Fibroblast of villous mesenchyme (primary cell): ENCODE data around the gene NOL9. TPM values are rescaled to one million over a fixed set of nuclear protein-coding genes. Genes with fewer than 3 reads are reported as not detected.
A peak's percentile ranks its signal among the peaks of the same experiment; 100 is the strongest.

Source experiments
- DNase-seq: peaks from one replicate; pipeline ENCODE4 v3.0.0-alpha.2; 2010; ENCODE audit warnings: low read depth
- H3K4me3 ChIP-seq: 2 replicates; pipeline ENCODE4 v1.5.1; 2011; ENCODE audit warnings: low read depth, mild to moderate bottlenecking, low read length
- CTCF ChIP-seq: IDR thresholded peaks from 2 replicates; pipeline ENCODE4 v1.5.1; 2012; ENCODE audit warnings: low read depth, mild to moderate bottlenecking, low read length; ENCODE audit not compliant: insufficient read depth
- total RNA-seq: library from RNA; depleted of rRNA; stranded (reverse); fragments of >200 nt; gene quantifications from 2 replicates; pipeline ENCODE4 v1.2.3, GENCODE V29; 2012

Gene NOL9
- total RNA-seq, 1 donor, result 39.3 TPM

- no peak for DNase-seq
- no peak overlapping the region for H3K4me3 ChIP-seq
- no peak for TF ChIP-seq CTCF
Measured at GRCh38 chr1:6501279-6501813, 53.0 kb downstream of the NOL9 start.

DNA sequence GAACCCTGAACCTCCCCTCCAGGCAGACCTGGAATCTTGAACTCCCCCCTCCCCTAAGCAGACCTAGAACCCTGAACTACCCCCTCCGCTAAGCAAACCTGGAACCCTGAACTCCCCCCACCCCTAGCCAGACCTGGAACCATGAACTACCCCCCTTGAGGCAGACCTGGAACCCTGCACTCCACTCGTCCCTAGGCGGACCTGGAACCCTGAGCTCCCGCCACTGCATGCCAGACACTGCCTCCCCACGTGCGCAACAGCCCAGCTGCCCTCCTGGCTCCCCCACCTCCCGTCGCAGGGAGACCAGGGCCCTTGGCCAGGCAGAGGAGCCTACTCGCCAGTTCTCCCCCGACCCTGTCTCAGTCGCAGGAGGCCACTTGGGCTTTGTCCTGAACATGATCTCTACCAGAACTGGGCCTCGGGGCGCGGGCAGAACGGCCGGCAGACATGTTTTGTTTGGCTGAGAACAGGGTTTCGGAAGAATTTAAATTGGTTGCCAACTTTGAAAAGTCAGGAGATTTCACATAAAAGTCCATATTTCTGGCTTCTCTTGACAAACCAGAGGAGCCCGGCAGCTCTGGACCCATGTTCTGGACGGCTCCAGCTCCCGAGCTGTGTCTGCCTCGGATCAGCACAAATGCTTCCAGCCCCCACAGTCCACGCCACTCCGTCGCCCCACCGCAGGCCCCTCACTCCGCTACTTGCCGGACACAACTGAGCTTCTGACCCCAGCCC lies 53.6 kb downstream of the NOL9 start:
- no peak for TF ChIP-seq CTCF
- DNase-seq, result no peak
- H3K4me3 ChIP-seq, result no peak overlapping the region

GRCh38 chr1:6499296-6499695 lies 55.0 kb downstream of the NOL9 start:
- no peak for TF ChIP-seq CTCF
- no peak overlapping the region for H3K4me3 ChIP-seq
- no peak for DNase-seq

GRCh38 chr1:6498576-6499111 lies 55.7 kb downstream of the NOL9 start:
- no peak for TF ChIP-seq CTCF
- DNase-seq, result peak; percentile 39
- no peak overlapping the region for H3K4me3 ChIP-seq

- DNase-seq, result no peak
- H3K4me3 ChIP-seq, result peak overlapping the region; percentile 69
- no peak for TF ChIP-seq CTCF
Measured at GRCh38 chr1:6497867-6498575, 56.3 kb downstream of the NOL9 start.

- TF ChIP-seq CTCF, result no peak
- DNase-seq, result peak; percentile 31
- peak overlapping the region; percentile 69 for H3K4me3 ChIP-seq
Measured at GRCh38 chr1:6497215-6497866, 57.0 kb downstream of the NOL9 start.
